Ascending aorta (tissue), 2 donors: Measurements from ENCODE around the gene HLX. TPM values are rescaled to one million over a fixed set of nuclear protein-coding genes. Genes with fewer than 3 reads are reported as not detected.

Experiments used
- DNase-seq, 2 donors: peaks; one replicate each; pipeline ENCODE4 v3.0.0-alpha.2; 2019; ENCODE audit warnings: low spot score in 2 of 2
- H3K27ac ChIP-seq, 2 donors: fragments of 200-600 bp; sonication (generic); one replicate each; pipeline ENCODE4 v1.5.1; 2016 to 2017; ENCODE audit warnings: mild to moderate bottlenecking in 1 of 2
- H3K27me3 ChIP-seq: fragments of 200-600 bp; sonication (generic); one replicate; pipeline ENCODE4 v1.5.1; 2017
- H3K36me3 ChIP-seq, 2 donors: fragments of 200-600 bp; sonication (generic); one replicate each; pipeline ENCODE4 v1.5.1; 2016
- H3K4me1 ChIP-seq, 2 donors: fragments of 200-600 bp; sonication (generic); one replicate each; pipeline ENCODE4 v1.5.1; 2016 to 2017; ENCODE audit warnings: mild to moderate bottlenecking in 1 of 2
- H3K4me3 ChIP-seq, 2 donors: fragments of 200-600 bp; sonication (generic); one replicate each; pipeline ENCODE4 v1.5.1; 2016 to 2017; ENCODE audit warnings: mild to moderate bottlenecking in 1 of 2
- H3K9me3 ChIP-seq, 2 donors: fragments of 200-600 bp; sonication (generic); one replicate each; pipeline ENCODE4 v1.5.1; 2016
- intact Hi-C: fragments of 100-400 bp; cut with DNase I; formaldehyde crosslinking; loops from one replicate; pipeline ENCODE4 v1.15.1; 2023
- total RNA-seq: library from RNA; depleted of rRNA; stranded (reverse); fragments of >200 nt; gene quantifications from one replicate; pipeline ENCODE4 v1.1.0, GENCODE V29; 2016
- TF ChIP-seq, protein P1 (sequence below), 3 experiments: fragments of 200-600 bp in 2 of 3; fragments of 450-650 bp in 1 of 3; sonication (generic) in 2 of 3; IDR thresholded peaks; one replicate each; pipeline ENCODE4 v1.5.1; 2016 to 2019; ENCODE audit warnings: antibody characterized with exemption in 3 of 3, mild to moderate bottlenecking in 1 of 3, moderate library complexity in 1 of 3

Gene HLX, protein sequence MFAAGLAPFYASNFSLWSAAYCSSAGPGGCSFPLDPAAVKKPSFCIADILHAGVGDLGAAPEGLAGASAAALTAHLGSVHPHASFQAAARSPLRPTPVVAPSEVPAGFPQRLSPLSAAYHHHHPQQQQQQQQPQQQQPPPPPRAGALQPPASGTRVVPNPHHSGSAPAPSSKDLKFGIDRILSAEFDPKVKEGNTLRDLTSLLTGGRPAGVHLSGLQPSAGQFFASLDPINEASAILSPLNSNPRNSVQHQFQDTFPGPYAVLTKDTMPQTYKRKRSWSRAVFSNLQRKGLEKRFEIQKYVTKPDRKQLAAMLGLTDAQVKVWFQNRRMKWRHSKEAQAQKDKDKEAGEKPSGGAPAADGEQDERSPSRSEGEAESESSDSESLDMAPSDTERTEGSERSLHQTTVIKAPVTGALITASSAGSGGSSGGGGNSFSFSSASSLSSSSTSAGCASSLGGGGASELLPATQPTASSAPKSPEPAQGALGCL
- 39.3 TPM for total RNA-seq

DNA sequence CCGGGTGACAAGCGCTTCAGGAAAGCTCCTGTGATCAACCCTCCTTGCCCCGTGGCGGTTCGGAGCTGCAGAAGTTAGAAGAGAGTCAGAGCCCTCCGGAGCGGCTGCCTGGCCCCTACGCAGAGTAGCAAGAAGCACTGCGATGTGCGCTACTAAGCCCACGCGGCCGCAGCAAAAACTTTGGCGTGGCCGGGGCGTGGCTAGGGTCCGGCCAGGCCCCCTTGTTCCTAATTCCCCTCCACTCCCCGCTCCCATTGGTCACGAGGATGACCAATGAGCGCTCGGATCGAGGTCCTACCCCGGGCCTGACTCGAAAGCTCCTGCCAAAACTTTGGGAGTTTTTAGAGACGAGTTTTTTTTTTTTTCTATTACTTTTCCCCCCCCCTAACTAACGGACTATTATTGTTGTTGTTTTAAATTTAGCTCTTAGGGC is at the start of gene HLX:
Gene HLX, plus strand, starts transcription at position 368 of the 433 bp plus-strand sequence. CDS start 415 bp downstream, outside the sequence.
- Histone ChIP-seq H3K4me1 (peaks cover 0 to 7% of the 10 kb centered on the region in 2 donors), H3K4me3 (peak within 1 kb of the TSS; percentile 83 to 98), H3K36me3 (peaks cover under 1 to 3% of the 10 kb centered on the region in 2 donors), H3K9me3 (no peaks in the 10 kb centered on the region), H3K27me3 (no peaks in the 10 kb centered on the region), H3K27ac (peak within 1 kb of the TSS; percentile 93 to 94)
- intact Hi-C loops, result loop anchor here (1.0 to 10.0 kb wide), 5 partner anchors 67 to 1578 kb away; partner anchors contain the start of genes C1orf115, DUSP10 and MTARC2
- TF ChIP-seq, protein P1, sequence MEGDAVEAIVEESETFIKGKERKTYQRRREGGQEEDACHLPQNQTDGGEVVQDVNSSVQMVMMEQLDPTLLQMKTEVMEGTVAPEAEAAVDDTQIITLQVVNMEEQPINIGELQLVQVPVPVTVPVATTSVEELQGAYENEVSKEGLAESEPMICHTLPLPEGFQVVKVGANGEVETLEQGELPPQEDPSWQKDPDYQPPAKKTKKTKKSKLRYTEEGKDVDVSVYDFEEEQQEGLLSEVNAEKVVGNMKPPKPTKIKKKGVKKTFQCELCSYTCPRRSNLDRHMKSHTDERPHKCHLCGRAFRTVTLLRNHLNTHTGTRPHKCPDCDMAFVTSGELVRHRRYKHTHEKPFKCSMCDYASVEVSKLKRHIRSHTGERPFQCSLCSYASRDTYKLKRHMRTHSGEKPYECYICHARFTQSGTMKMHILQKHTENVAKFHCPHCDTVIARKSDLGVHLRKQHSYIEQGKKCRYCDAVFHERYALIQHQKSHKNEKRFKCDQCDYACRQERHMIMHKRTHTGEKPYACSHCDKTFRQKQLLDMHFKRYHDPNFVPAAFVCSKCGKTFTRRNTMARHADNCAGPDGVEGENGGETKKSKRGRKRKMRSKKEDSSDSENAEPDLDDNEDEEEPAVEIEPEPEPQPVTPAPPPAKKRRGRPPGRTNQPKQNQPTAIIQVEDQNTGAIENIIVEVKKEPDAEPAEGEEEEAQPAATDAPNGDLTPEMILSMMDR (IDR thresholded peaks at IDR 0.05), result no peak
- DNase-seq, result peak; percentile 64 to 94

DNA sequence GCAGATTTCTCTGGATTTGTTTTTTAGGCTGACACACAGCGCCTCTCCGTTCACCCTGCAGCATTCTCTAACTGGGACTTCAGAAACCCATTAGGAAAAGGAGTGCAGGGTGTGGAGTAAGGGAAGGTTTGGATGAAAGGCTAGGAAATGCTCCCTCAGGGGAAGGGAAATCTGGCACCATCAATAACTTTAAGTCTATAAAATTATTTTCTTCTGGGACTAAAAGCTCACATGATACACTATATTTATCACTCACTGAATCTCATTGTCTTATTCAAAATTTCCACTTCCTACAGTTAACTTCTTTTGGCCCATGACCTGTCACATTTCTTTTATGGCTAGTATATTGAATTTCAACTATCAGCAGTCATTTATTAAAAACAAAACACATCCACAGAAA is 45.8 kb upstream of the HLX start:
- no peaks in the 10 kb centered on the region for H3K27me3 ChIP-seq
- H3K4me1 ChIP-seq, result peaks cover 0 to 10% of the 10 kb centered on the region in 2 donors
- no peak overlapping the region for H3K27ac ChIP-seq
- H3K4me3 ChIP-seq, result no peak overlapping the region
- H3K36me3 ChIP-seq, result no peaks in the 10 kb centered on the region
- intact Hi-C loops, result no loop called here
- TF ChIP-seq, protein P1 (IDR thresholded peaks at IDR 0.05), result no peak
- no peak for DNase-seq
- H3K9me3 ChIP-seq, result no peaks in the 10 kb centered on the region

DNA sequence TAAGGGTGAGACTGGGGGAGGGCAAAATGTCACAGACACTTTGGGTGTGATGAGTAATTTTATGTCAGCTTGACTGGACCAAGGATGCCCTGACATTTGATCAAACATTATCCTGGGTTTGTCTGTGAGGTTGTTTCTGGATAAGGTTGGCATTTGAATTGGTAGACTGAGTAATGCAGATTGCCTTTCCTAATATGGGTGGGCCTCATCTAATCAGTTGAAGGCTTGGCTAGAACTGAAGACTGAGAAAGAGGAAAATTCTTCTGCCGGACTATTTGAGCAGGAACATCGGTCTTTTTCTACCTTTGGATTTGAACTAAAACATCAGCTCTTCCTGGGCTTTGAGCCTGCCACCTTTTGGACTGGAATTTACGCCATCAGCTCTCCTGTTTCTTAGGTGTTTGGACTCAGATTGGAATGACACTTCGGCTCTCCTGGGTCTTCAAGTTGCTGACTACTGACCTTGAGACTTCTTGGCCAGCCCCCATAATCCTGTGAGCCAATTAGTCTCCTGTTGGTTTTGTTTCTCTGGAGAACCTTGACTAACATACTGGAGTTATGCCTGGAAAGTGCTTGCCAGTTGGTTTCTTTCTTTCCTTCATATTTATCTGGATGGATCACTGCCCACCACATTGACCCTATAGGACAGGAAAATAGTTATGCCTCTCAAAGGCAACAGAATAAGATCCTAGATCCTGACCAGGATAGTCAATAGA is 44.9 kb upstream of the HLX start:
- TF ChIP-seq, protein P1 (IDR thresholded peaks at IDR 0.05), result no peak
- Histone ChIP-seq H3K4me3 (no peak overlapping the region), H3K27ac (no peak overlapping the region), H3K27me3 (no peaks in the 10 kb centered on the region), H3K36me3 (no peaks in the 10 kb centered on the region), H3K4me1 (peaks cover 0 to 6% of the 10 kb centered on the region in 2 donors), H3K9me3 (no peaks in the 10 kb centered on the region)
- no peak for DNase-seq
- intact Hi-C loops, result no loop called here

DNA sequence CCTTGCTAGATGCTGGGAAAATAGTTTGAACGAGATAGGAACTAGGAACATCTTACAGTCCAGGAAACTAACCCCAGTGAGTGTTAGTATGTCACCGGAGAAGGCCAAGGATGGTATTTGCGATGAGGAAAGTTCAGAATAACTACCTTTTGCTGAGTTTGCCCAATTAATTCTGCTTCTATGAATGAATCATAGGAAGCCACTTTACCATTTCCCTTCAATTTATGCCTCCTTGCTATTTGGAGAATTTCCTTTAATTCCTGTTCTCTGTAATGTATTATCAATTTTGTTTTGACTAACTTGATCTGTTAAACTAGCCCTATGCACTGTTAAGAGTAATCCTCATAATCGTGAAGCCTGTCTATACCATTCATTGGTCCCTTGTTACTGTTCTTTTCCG is 40.7 kb upstream of the HLX start:
- TF ChIP-seq, protein P1 (IDR thresholded peaks at IDR 0.05), result no peak
- intact Hi-C loops, result no loop called here
- no peaks in the 10 kb centered on the region for H3K36me3 ChIP-seq
- no peak overlapping the region for H3K27ac ChIP-seq
- peaks cover 0 to 2% of the 10 kb centered on the region in 2 donors for H3K4me1 ChIP-seq
- no peak overlapping the region for H3K4me3 ChIP-seq
- DNase-seq, result no peak
- H3K9me3 ChIP-seq, result no peaks in the 10 kb centered on the region
- no peaks in the 10 kb centered on the region for H3K27me3 ChIP-seq

DNA sequence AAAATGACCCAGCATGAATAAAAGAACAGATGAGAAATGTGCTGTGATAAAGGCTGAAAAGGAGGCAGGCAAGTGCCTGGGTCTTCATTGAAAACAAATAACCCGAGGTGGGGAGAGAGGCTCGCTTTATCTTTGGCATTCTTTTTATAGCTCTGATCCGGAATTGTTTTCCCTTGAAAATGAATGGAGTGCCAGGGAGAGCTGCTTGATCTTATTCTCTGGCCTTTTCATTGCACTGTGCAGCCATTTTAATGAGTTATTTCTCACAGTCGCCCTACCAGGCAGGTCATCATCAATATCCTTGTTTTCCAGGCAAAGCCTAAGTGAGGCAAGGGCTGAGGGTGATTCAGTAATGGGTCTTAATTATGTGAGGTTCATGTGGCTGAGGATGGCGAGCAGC is 39.8 kb upstream of the HLX start:
- no peaks in the 10 kb centered on the region for H3K9me3 ChIP-seq
- H3K27me3 ChIP-seq, result no peaks in the 10 kb centered on the region
- intact Hi-C loops, result no loop called here
- TF ChIP-seq, protein P1 (IDR thresholded peaks at IDR 0.05), result no peak
- H3K36me3 ChIP-seq, result no peaks in the 10 kb centered on the region
- DNase-seq, result no peak
- H3K27ac ChIP-seq, result no peak overlapping the region
- peaks cover 0 to 7% of the 10 kb centered on the region in 2 donors for H3K4me1 ChIP-seq
- H3K4me3 ChIP-seq, result no peak overlapping the region
